BJ (cell line): ENCODE results near the gene A4GNT. TPM values are rescaled to one million over a fixed set of nuclear protein-coding genes. Genes with fewer than 3 reads are reported as not detected.

Experiments used
- CTCF ChIA-PET: fragments of 350-600 bp; formaldehyde crosslinking; extraction: SDS; loops from one replicate; lab custom pipeline; 2021; ENCODE audit warnings: antibody characterized with exemption, inconsistent platforms; lab: Yijun Ruan, JAX
- POLR2A ChIA-PET: fragments of 300-600 bp; sonication (Branson Sonifier 250); formaldehyde crosslinking; extraction: SDS; loops from one replicate; lab custom pipeline; 2021; ENCODE audit warnings: antibody characterized with exemption; lab: Charles Lee
- DNase-seq: peaks from one replicate; pipeline ENCODE4 v3.0.0-alpha.2; 2011; ENCODE audit warnings: low read depth
- H3K27me3 ChIP-seq: 2 replicates; pipeline ENCODE4 v1.6.0; 2011; ENCODE audit warnings: low read length; ENCODE audit not compliant: control insufficient read depth, insufficient read depth
- H3K36me3 ChIP-seq: 2 replicates; pipeline ENCODE4 v1.5.1; 2011; ENCODE audit warnings: low read length; ENCODE audit not compliant: control insufficient read depth, insufficient read depth
- H3K4me3 ChIP-seq: 2 replicates; pipeline ENCODE4 v1.5.1; 2011; ENCODE audit warnings: low read depth, mild to moderate bottlenecking, control low read depth, low read length
- polyA minus RNA-seq: library from RNA; depleted of rRNA, polyadenylated mRNA; stranded (reverse); fragments of >200 nt; gene quantifications from 2 replicates; pipeline ENCODE4 v1.2.3, GENCODE V29; 2011; rRNA and poly(A)+ RNA removed
- polyA plus RNA-seq: library from polyadenylated mRNA; depleted of rRNA; stranded (reverse); fragments of >200 nt; gene quantifications from 2 replicates; pipeline ENCODE4 v1.2.3, GENCODE V29; 2011; rRNA removed
- TF ChIP-seq, protein P1 (sequence below): IDR thresholded peaks from 2 replicates; pipeline ENCODE4 v1.5.1; 2011; ENCODE audit warnings: low read depth, mild to moderate bottlenecking, control low read depth, inconsistent platforms, low read length, moderate library complexity; ENCODE audit not compliant: insufficient read depth

A4GNT gene
- polyA plus RNA-seq (not detected in 2 replicates), polyA minus RNA-seq (not detected in 2 replicates)

DNA sequence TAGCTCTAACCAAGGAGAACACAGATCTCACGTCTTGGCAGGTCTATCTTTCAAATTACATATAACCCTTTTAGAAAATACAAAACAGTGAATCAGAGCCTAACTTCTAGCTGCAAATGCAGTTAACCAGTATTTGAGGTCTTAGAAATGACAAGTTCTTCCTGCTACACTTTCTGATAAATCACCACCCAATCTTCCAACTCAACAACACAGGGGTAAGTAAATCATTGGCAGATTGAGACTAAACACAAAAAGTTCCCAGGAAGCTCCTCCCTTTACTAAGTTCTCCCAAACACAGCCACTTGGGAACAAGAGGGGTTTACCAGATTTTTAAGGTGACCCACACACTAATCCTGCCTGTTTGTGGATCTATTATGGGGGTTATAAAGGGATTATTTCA lies at the start of gene A4GNT:
TSS of gene A4GNT (minus strand) at position 152 of the 400 bp plus-strand sequence. CDS start 1,134 bp downstream, outside the sequence.
- Histone ChIP-seq H3K27me3 (no peaks in the 10 kb centered on the region), H3K36me3 (no peaks in the 10 kb centered on the region), H3K4me3 (no peak within 1 kb of the TSS)
- DNase-seq, result no peak
- POLR2A ChIA-PET, result interaction anchor here (0.6 kb wide), 1 partner anchor 50 kb away, joined by 5 read pairs; no protein-coding TSS in a partner anchor
- TF ChIP-seq, protein P1, sequence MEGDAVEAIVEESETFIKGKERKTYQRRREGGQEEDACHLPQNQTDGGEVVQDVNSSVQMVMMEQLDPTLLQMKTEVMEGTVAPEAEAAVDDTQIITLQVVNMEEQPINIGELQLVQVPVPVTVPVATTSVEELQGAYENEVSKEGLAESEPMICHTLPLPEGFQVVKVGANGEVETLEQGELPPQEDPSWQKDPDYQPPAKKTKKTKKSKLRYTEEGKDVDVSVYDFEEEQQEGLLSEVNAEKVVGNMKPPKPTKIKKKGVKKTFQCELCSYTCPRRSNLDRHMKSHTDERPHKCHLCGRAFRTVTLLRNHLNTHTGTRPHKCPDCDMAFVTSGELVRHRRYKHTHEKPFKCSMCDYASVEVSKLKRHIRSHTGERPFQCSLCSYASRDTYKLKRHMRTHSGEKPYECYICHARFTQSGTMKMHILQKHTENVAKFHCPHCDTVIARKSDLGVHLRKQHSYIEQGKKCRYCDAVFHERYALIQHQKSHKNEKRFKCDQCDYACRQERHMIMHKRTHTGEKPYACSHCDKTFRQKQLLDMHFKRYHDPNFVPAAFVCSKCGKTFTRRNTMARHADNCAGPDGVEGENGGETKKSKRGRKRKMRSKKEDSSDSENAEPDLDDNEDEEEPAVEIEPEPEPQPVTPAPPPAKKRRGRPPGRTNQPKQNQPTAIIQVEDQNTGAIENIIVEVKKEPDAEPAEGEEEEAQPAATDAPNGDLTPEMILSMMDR, result no peak
- CTCF ChIA-PET, result interaction anchor here (1.3 to 1.7 kb wide), 2 partner anchors 12 to 14 kb away, joined by 3 to 4 read pairs; no protein-coding TSS in a partner anchor

DNA sequence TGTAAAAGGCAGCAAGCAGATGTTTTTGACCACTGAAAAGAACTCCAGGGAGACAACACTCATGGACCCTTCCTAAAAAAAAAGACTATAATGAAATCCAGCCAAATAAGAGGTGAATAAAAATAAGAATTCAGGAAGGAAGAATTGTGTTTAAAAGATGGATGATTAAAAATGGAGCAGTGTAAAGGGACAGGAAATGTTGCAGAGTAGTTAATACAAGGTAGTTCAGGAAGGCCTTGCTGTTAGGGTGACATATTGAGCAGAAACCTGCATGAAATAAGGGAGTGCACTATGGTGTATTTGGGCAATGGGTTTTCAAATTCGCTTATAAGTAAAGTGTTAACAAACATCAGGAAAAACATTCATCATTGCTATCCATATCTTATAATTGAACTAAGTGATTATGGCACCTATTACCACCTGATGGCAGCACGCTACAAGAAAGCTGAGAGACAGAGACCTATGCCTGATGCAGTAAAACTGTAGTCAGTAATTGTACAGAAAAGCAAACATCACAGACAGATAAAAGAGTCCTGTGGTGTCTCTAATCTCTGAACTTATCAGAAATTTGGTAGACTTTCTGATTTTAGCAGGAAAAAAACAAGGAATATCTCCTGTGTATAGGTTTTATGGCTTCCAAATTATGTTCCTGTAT lies 48.3 kb upstream of the A4GNT start:
- ChIA-PET CTCF (interaction anchor here (0.6 to 1.4 kb wide), 2 partner anchors 151 to 249 kb away, joined by 3 read pairs; no protein-coding TSS in a partner anchor), POLR2A (no interaction called here)
- no peak for DNase-seq

DNA sequence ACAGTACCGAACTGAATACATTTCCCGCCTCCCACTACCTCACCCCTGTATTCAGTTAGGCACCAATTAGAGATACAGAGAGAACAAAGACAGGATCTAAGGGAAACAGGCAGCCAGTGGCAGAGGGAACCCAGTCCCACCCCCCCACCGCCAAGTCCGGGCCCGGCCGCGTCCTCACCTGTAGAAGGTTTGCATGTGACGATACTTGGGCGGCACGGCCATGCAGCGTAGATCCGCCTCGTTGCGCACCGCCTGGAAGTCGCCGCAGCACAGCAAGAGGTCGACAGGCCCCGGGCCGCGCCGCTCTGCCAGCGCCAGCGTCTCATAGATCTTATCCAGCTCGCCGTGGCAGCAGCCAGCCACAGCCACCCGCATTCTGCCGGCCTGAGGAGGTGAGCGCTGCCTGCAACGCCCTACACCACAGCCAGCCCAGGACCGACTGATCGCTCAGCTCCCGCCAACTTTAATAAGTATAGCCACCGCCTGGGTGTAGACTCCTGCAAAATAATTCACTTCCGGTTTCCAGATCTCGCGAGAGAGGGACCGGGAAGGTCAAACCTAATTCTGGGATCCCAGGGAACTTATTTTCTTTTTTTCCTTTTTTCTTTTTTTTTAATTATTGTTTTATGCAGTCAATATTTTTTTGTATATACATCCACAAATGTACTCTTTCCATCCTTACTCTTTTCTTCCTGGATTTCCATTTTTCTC lies 42.4 kb upstream of the A4GNT start, which contains the start of gene DBR1:
TSS of gene DBR1 (minus strand) at position 501 of the 711 bp plus-strand sequence. CDS start at position 375, 126 bp downstream.
- CTCF ChIA-PET, result interaction anchor here (0.9 to 1.2 kb wide), 2 partner anchors 56 to 107 kb away, joined by 3 read pairs; no protein-coding TSS in a partner anchor
- H3K36me3 ChIP-seq, result no peaks in the 10 kb centered on the region
- DNase-seq, result peak; percentile 24
- TF ChIP-seq, protein P1, result no peak
- no peaks in the 10 kb centered on the region for H3K27me3 ChIP-seq
- H3K4me3 ChIP-seq, result peak within 1 kb of the TSS; percentile 98
- POLR2A ChIA-PET, result interaction anchor here (0.6 kb wide), 1 partner anchor 173 kb away, joined by 3 read pairs; no protein-coding TSS in a partner anchor

More for the DNA sequence above, 48.3 kb upstream of the A4GNT start:
- Histone ChIP-seq H3K36me3 (no peaks in the 10 kb centered on the region), H3K4me3 (no peak overlapping the region), H3K27me3 (no peaks in the 10 kb centered on the region; the same call in none of the 2 replicates)
- TF ChIP-seq, protein P1, result peak; percentile 34

DNA sequence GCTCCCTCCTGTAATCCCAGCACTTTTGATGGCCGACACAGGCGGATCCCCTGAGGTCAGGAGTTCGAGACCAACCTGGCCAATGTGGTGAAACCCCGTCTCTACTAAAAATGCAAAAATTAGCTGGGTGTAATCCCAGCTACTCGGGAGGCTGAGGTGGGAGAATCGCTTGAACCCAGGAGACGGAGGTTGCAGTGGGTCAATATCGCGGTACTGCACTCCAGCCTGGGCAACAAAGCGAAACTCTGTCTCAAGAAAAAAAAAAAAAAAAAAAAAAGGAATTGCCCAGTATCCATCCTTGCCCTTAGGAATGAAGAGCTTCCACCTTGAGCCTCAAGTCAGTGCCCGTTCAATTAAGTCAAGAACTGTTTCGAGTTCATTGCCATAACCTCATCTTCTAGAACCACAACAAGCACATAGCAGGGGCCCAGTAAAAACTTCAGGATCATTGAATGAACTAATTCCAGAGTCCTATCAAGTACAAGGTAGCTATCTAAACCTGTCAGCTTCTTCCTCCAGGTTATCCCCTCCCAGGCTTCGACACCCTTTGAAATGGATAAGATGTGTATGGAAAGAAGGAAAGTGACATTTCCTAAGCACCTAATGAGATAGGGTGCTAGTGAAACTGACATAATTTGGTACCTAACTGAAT lies 41.7 kb upstream of the A4GNT start:
- CTCF ChIA-PET, result interaction anchor here (0.7 to 1.2 kb wide), 3 partner anchors 11 to 91 kb away, joined by 3 read pairs; no protein-coding TSS in a partner anchor
- H3K27me3 ChIP-seq, result no peaks in the 10 kb centered on the region
- H3K4me3 ChIP-seq, result peak overlapping the region; percentile 98
- TF ChIP-seq, protein P1, result no peak
- no peaks in the 10 kb centered on the region for H3K36me3 ChIP-seq
- DNase-seq, result no peak
- POLR2A ChIA-PET, result interaction anchor here (0.6 kb wide), 1 partner anchor 174 kb away, joined by 3 read pairs; no protein-coding TSS in a partner anchor
